Frontal cortex (tissue), 4 donors: ENCODE data around the gene SMARCC2. TPM values are rescaled to one million over a fixed set of nuclear protein-coding genes. Genes with fewer than 3 reads are reported as not detected.
"Not testable (repeated sequence)": the region's sequence is repeated elsewhere in the genome, so short reads cannot be mapped to it uniquely, and the experiment has no call there.

Source experiments
- DNase-seq, 2 donors: peaks; one replicate each; pipeline ENCODE4 v3.0.0; 2012; ENCODE audit warnings: low spot score in 2 of 2
- FAIRE-seq: peaks from 2 replicates; lab custom pipeline; 2012; peaks lifted over from hg19 to GRCh38; lab: Jason Lieb, UNC
- total RNA-seq: library from RNA; depleted of rRNA; stranded (reverse); fragments of >200 nt; gene quantifications from one replicate; pipeline ENCODE4 v1.2.3, GENCODE V29; 2014
- donor health status: control.
- donor health status: control.
- donor health status: control.

Gene SMARCC2
- total RNA-seq, 1 donor from 2014 or later = 93.3 TPM

DNA sequence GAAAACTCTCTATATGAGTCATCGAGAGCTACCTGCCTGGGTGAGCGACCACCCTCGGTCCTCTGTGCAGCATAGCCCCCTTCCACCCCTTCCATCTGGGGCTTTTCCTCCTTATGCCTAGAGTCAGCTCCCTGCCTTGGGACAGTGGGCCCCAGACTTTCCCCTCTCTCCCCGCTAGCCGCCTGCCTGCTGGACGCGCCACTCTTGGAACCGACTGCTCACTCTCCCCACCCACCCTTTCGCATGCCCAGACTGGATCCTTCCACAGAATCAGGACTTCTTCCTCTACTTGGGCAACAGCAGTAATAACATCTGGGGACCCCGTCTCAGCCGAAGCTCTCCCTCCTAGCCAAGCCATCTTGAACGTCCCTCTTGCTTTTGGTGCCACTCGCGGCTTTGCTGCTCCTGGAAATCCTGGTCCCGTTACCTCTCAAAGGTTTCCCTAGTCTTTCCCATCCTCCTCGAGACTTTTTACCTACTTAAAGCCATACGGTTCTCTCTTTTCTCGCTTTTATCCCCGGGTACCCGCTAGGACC lies 60.5 kb downstream of the SMARCC2 start:
- no peak for FAIRE-seq

DNA sequence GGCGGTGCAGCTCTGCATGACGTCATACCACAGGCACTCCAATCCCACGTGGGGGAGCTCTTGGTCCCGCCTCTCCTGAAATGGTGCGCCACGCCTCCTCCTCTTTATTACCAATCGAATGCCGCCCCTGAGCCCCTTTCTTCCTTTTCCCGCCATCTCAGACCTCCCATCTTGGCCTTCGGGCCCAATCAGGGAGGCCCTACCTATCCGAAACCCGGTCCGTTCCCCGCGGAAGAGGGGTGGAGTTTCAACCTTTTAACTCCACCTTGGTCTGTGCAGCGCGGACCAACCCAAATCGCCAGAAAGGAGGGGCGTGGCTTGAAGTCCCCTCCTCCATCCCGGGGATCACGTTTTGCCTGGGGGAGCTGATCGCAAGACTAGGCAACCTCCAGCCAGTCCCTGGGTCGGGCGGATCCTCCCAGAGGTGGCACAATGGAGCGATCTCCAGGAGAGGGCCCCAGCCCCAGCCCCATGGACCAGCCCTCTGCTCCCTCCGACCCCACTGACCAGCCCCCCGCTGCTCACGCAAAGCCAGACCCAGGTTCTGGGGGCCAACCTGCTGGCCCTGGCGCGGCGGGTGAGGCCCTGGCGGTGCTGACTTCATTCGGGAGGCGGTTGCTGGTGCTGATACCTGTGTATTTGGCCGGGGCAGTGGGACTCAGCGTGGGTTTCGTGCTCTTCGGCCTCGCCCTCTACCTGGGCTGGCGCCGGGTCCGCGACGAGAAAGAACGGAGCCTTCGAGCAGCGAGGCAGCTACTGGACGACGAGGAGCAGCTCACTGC lies 61.2 kb downstream of the SMARCC2 start, which contains the start of gene ESYT1:
TSS of gene ESYT1 (plus strand) at position 380 of the 782 bp plus-strand sequence. CDS start at position 433, 53 bp downstream.
- DNase-seq (peak; percentile 96), FAIRE-seq (no peak)

More for the DNA sequence above, 60.5 kb downstream of the SMARCC2 start:
- no peak for DNase-seq

DNA sequence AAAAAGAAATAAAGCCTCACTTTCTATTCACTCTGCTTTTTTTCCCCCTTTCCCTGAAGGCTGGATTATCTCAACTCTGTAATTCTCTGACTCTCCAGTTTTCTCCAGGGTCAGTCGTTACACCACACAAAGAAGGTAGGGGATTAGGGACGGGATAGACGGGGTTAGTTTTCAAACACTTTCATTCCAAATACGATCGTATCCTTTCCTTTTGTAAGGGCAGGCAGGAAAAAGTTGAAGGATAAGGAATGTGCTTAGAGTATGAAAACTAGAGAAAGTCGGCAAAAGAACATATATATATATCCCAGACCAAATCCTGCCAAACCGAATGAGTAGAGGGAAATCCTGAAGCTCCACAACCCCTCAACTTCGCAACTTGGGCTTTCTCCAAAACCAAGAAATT lies 61.8 kb downstream of the SMARCC2 start:
- no peak for FAIRE-seq
- no peak for DNase-seq

DNA sequence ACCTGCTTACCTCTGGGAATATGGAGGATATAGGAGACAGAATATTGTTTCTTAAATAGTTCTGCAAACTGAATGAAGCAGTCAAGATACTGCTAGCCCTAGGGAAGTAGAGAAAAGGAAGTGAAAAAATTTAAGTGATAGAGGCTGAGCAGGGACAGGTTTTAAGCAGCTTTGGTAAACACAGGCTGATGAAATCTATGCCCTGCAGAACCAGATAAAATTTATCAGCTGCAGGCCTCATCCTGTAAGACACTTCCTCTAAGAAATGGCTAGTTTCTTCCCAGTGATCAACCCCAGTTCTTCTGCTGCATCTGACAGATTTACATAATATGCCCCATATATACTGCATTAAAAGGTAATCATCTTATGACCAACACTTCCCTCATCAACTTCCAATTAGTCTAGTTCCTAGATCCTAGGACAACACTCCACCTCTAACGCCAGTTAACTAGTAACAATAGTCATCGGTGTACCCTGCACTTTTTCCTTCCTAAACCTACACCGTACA lies 62.5 kb downstream of the SMARCC2 start:
- DNase-seq (no peak), FAIRE-seq (no peak)

DNA sequence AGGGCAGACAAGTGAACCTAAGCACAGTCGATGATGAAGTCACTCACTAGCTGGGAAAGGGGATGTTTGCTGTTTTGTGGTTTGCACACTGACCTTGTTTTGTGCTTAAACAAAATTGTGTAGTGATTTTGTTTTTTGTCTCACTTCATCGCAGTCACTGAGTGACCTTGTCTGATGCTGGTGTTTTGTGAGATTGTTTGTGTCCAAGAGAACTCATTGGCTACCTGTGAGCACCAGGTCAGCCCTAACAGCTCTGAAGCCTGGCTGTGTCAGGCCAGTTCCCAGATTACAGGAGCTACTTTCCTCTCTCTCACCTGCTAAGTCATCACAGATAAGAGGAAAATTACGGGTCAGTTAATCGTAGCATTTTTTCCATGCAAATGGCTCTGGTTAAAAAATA lies 65.2 kb downstream of the SMARCC2 start:
- FAIRE-seq (no peak), DNase-seq (no peak)

DNA sequence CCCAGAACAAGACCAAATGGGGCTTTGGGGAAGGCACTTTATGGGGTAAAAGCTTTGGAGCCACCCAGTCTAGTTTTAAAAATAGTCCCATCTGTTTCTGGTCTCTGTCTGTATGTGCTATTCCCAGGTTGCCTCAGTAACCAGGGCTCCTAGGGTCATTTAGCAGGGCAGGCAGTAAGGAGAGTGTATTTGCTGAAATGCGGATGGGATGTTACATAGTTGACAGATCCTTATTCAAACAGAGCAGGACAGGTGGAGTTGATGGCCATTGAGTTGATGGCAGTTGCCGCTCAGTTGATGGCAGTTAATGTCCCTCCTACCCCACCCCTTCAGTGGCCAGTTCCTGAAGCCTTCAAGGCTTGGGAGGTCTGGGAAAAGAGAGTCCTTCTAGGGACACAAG lies 66.6 kb downstream of the SMARCC2 start:
- no peak for FAIRE-seq

DNA sequence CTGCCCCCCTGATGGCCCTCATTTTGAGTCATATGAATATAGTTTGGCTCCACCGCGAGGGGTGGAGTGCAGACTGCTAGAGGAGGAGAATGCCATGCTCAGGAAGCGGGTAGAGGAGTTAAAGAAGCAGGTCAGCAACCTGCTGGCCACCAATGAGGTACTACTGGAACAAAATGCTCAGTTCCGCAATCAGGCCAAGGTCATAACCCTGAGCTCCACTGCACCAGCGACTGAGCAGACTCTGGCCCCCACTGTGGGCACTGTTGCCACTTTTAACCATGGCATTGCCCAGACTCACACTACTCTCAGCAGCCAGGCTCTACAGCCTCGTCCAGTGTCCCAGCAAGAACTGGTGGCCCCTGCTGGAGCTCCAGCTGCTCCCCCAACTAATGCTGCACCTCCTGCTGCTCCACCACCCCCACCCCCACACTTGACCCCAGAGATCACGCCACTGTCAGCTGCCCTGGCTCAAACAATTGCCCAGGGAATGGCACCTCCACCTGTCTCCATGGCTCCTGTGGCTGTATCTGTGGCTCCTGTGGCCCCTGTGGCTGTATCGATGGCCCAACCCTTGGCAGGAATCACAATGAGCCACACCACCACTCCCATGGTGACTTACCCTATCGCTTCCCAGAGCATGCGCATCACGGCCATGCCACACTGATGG lies 67.9 kb downstream of the SMARCC2 start:
- DNase-seq = no peak
- FAIRE-seq = no peak

More for the DNA sequence above, 66.6 kb downstream of the SMARCC2 start:
- no peak for DNase-seq

DNA sequence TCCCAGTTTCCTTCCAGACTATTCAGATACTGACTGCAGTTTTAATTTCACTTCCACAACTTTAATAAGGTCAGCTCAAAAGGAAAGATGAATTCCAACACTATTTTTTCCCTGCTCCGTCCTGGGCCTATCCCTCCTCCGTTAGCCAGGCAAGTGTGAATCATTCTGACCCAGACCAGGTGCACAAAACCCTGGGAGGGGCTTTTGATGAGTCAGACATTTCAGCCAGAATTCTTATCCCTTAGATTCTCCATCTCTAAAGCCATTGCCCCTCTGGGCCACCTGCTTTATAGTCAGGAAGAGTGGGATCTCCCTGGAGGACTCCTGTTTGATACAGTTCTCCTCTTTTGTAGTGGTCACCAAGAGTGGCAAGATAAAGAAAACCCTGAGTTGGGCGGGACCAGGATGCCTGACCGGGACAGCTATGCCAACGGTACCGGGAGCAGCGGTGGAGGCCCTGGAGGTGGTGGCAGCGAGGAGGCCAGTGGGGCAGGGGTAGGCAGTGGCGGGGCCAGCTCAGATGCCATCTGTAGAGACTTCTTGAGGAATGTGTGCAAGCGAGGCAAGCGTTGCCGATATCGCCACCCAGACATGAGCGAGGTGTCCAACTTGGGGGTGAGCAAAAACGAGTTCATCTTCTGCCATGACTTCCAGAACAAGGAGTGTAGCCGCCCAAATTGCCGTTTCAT lies 69.0 kb downstream of the SMARCC2 start:
- DNase-seq (no peak), FAIRE-seq (no peak)

DNA sequence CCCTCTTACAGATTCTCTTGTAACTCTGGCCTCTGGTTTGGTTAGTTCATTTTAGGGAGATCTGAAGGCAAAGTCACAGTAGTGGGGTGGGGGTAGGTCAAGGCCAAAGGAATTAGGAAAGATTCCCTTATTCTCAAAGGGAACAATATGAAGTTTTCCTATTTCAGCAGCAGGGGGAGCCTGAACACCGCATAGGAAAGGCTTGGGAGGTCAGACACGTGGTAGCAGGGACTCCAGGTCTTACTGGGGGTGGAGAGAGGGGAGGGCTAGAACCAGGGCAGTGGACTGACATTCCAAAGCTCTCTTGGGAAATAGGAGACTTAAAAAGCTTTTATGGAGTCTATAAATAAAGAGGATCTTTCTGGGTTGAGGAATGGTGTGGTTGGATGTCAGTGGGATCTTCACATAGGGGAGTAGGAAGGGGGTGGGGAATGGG lies 69.9 kb downstream of the SMARCC2 start:
- DNase-seq (peak; percentile 66 to 80), FAIRE-seq (no peak)

DNA sequence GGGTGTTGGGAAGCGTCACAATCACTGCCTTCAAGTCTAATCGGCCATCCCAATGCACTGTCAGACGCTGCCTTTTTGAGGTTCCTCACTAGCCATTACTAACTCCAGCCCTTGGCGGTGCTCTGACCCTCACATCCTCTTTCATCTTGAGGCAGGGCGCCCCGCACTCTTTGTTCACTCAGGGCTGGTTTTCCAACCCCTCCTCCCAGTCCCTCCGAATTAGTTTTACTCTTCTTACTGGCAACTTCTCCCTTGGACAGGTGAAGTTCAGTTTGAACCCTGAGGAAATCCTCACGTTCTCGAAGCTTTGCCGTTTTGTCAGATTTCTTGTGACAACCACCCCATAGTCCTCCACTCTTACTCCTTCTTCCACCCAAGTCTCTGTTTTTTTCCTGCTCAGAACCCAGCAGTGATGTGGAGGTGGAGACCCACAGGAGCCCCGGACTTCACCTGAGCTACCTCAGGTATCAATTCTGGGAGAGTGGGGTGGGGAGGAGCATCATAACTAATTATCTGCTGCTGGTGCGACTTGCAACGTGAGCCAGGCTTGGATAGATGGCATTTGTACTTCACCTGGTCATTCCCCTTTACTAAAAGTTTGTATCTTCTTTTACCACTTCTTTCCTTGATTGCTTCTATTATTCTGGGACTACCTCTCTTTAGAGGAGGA lies 70.5 kb downstream of the SMARCC2 start:
- FAIRE-seq = no peak
- DNase-seq = no peak

DNA sequence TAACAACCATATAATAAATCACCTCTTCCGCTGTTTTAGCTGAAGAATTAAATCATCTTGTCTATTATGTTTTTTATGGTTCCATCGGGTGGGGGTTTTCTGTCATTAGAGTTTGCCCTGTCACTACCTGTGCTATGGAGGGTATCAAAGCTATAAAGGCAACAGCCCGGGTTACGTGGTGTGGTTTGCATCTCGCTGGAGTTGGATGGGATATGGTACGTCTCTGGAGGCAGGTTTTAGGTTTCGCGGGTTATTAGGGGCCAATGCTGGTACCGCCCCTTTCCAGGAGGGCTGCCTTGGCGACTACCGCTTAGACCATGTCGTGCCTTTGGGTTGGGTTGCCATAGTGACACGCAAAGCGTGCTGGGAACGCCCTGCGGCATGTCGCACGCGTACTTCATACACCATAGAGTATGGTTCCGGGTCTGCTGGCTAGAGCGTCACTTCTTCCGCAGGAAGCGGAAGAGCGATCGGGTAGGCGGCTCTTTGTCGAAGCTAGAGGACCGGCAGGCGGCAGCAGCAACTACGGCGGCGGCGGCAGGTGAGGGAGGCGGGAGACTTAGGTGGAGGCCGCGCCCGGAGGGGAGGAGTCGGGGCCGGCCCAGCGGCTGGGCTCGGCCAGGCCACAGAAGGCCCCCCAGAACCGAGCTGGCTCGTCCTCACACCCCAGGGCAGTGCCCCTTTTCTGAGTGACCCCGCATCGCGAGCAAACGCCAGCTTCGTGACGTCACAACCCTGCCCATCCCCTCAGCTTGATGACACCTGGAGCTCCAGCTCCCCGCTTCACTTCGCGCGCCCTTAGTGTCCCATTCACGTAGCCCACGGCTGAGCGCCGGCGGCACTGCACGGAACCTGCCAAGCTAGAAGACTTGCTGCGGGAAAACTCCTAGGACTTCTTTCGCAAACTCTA lies 71.2 kb downstream of the SMARCC2 start, which contains the start of gene ZC3H10:
TSS of gene ZC3H10 (plus strand) at position 489 of the 910 bp plus-strand sequence. CDS start 2,297 bp downstream, outside the sequence.
- no peak for FAIRE-seq
- DNase-seq = peak; percentile 93

DNA sequence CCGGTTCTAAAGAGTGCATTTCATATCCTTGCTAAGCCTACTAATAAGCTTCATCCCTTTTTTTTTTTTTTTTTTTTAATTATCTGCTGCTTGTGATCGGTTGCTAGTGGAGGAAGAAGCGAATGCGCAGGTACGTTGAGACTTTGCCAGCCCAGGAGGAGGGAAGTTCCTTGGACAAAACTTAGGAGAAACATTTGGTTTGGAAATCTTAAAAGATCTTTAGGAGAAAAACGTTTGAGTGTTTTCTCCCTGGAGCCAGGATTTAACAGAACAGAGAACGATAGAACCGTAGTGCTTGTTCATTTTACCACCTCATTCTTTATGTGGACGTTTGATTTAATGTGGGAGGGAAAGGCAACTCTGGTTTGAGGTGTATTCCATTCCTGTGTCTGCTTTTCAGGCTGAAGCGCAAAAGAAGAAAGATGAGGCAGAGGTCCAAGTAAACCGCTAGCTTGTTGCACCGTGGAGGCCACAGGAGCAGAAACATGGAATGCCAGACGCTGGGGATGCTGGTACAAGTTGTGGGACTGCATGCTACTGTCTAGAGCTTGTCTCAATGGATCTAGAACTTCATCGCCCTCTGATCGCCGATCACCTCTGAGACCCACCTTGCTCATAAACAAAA lies 72.1 kb downstream of the SMARCC2 start:
- not testable (repeated sequence) for DNase-seq, FAIRE-seq

DNA sequence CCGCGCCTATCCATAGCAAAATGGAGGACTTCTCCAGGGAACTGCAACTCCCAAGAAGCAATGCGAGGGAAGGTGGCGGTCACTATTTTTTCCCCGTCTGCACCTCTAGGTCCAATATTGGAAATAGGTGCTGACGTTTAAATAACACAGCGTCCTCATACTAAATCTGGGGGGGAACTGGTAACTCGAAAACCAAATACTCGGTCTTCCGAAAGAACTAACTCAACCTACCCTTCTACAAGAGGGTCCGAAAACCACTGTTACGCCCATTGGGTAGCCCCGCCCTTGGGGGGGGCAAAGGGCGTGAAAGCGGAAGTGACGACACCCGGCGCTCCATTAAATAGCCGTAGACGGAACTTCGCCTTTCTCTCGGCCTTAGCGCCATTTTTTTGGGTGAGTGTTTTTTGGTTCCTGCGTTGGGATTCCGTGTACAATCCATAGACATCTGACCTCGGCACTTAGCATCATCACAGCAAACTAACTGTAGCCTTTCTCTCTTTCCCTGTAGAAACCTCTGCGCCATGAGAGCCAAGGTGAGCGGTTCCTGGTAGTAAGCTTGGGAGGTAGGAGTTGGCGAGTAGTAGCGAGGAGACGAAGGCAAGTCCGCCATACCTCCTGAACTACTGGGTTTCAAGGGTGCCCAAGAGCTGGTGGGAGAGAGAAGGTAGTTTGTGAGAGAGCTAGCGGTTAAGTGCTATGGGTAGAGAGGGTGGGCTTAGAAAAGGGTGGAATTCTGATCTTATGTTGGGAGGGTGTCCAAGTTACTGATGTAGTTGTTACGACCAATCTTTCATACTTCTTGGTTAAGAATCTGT lies 72.8 kb downstream of the SMARCC2 start, which contains the start of gene RPL41:
TSS of gene RPL41 (plus strand) at position 367 of the 815 bp plus-strand sequence.
- FAIRE-seq (no peak), DNase-seq (peak; percentile 75 to 80)

DNA sequence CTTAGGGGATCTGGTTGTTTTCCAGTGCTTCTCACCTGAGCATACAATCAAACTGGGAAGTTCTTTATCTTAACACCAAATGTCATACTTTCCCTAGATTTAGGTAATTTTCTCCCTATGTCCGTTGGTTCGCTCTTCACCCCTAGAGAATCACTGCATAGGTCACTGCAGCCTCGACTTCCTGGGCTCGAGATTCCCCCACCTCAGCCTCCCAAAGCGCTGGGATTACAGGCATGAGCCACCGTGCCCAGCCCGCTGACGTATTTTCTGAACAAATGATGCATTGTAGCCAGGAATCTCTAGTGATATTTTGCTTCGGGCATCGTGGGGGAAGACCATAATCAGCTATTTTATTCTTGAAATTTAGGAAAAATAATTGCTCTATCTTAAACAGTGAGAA lies 74.0 kb downstream of the SMARCC2 start:
- DNase-seq = no peak

DNA sequence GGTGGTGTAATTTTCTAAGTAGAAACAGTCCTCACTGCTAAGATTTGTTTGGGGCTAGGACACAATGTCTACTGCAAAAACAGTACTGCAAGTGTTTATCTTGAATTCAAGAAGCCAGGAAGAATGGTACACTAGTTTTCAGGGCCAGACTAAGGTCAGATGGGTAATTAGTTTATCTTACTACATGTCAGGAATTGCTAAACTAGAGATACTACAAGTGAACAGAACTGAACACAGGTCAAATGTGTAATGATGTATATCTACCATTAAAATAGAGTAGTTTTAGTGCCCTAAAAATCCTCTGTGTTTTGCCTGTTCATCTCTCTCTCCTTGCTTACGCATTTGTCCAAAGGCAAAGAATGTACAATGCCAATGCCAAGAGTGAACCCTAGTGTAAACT lies 75.2 kb downstream of the SMARCC2 start:
- FAIRE-seq (no peak), DNase-seq (no peak)

More for the DNA sequence above, 74.0 kb downstream of the SMARCC2 start:
- FAIRE-seq = no peak
